ENCODE data around the gene ARHGAP32.

GRCh38 chr11:128967578-128967977 lies 224.5 kb downstream of the ARHGAP32 start:
- no peak for TF ChIP-seq POLR2A (IDR thresholded peaks at IDR 0.05; ENCODE audit: extremely low read depth, insufficient read length)
- TF ChIP-seq MAX (IDR thresholded peaks at IDR 0.05; ENCODE audit: low read depth, low read length) = no peak
- no peak for TF ChIP-seq CTCF (IDR thresholded peaks at IDR 0.05; ENCODE audit: low read depth, low read length)
- TF ChIP-seq MYC (IDR thresholded peaks at IDR 0.05; ENCODE audit: low read depth, low read length) = no peak

Measured in NB4 (cell line).